ENCODE data around the gene ARL4C.
"Not testable (repeated sequence)": the region's sequence is repeated elsewhere in the genome, so short reads cannot be mapped to it uniquely, and the experiment has no call there.

Gene ARL4C

GRCh38 chr2:234462218-234462992 is 34.5 kb downstream of the ARL4C start:
- no peak for TF ChIP-seq CTCF (conservative IDR thresholded peaks at IDR 0.05; ENCODE audit: low read depth, low read length)
- no peak overlapping the region for H3K4me3 ChIP-seq (ENCODE audit: low read length)
- DNase-seq (ENCODE audit: low read depth), result no peak

GRCh38 chr2:234459401-234460009 is 37.4 kb downstream of the ARL4C start:
- no peak for DNase-seq (ENCODE audit: low read depth)
- no peak for TF ChIP-seq CTCF (conservative IDR thresholded peaks at IDR 0.05; ENCODE audit: low read depth, low read length)
- no peak overlapping the region for H3K4me3 ChIP-seq (ENCODE audit: low read length)

GRCh38 chr2:234458466-234458865 is 38.4 kb downstream of the ARL4C start:
- DNase-seq (ENCODE audit: low read depth), result no peak
- no peak overlapping the region for H3K4me3 ChIP-seq (ENCODE audit: low read length)
- TF ChIP-seq CTCF (conservative IDR thresholded peaks at IDR 0.05; ENCODE audit: low read depth, low read length), result no peak

GRCh38 chr2:234457421-234457820 is 39.5 kb downstream of the ARL4C start:
- DNase-seq (ENCODE audit: low read depth), result no peak
- TF ChIP-seq CTCF (conservative IDR thresholded peaks at IDR 0.05; ENCODE audit: low read depth, low read length), result no peak

GRCh38 chr2:234455246-234455645 is 41.6 kb downstream of the ARL4C start:
- DNase-seq (ENCODE audit: low read depth); H3K4me3 ChIP-seq (ENCODE audit: low read length): not testable (repeated sequence)

More at GRCh38 chr2:234457421-234457820, 39.5 kb downstream of the ARL4C start:
- H3K4me3 ChIP-seq (ENCODE audit: low read length), result no peak overlapping the region

GRCh38 chr2:234454433-234454832 is 42.4 kb downstream of the ARL4C start:
- H3K4me3 ChIP-seq (ENCODE audit: low read length), result no peak overlapping the region
- DNase-seq (ENCODE audit: low read depth), result no peak
- no peak for TF ChIP-seq CTCF (conservative IDR thresholded peaks at IDR 0.05; ENCODE audit: low read depth, low read length)

- no peak for TF ChIP-seq CTCF (conservative IDR thresholded peaks at IDR 0.05; ENCODE audit: low read depth, low read length)
- DNase-seq (ENCODE audit: low read depth), result no peak
- no peak overlapping the region for H3K4me3 ChIP-seq (ENCODE audit: low read length)
Observed at GRCh38 chr2:234453216-234453615, 43.7 kb downstream of the ARL4C start.
